Smooth muscle cell (in vitro differentiated cells): Measurements from ENCODE around the gene CDT1. TPM values are rescaled to one million over a fixed set of nuclear protein-coding genes. Genes with fewer than 3 reads are reported as not detected.

Experiments used
- DNase-seq: peaks from one replicate; lab custom pipeline; 2025; ENCODE audit not compliant: unreplicated experiment; lab: John Stamatoyannopoulos, UW
- H2AFZ ChIP-seq: fragments of 200-600 bp; sonication (generic); 2 replicates; pipeline ENCODE4 v1.6.0; 2016; ENCODE audit warnings: antibody characterized with exemption, low read depth, mild to moderate bottlenecking
- H3F3A ChIP-seq: fragments of 200-600 bp; sonication (generic); 2 replicates; pipeline ENCODE4 v1.6.0; 2017; ENCODE audit warnings: antibody characterized with exemption, low read depth
- H3K27ac ChIP-seq: fragments of 200-600 bp; sonication (generic); 2 replicates; pipeline ENCODE4 v1.5.1; 2016; ENCODE audit warnings: low read depth, mild to moderate bottlenecking
- H3K27me3 ChIP-seq: fragments of 200-600 bp; sonication (generic); 2 replicates; pipeline ENCODE4 v1.6.1; 2016; ENCODE audit warnings: low read depth, mild to moderate bottlenecking
- H3K36me3 ChIP-seq: fragments of 200-600 bp; sonication (generic); 2 replicates; pipeline ENCODE4 v1.5.1; 2016; ENCODE audit warnings: low read depth
- H3K4me1 ChIP-seq: fragments of 200-600 bp; sonication (generic); 2 replicates; pipeline ENCODE4 v1.5.1; 2016; ENCODE audit warnings: low read depth
- H3K4me2 ChIP-seq: fragments of 200-600 bp; sonication (generic); 2 replicates; pipeline ENCODE4 v1.6.0; 2016; ENCODE audit warnings: mild to moderate bottlenecking
- H3K4me3 ChIP-seq: fragments of 200-600 bp; sonication (generic); 2 replicates; pipeline ENCODE4 v1.5.1; 2016; ENCODE audit warnings: mild to moderate bottlenecking
- H3K79me2 ChIP-seq: fragments of 200-600 bp; sonication (generic); 2 replicates; pipeline ENCODE4 v1.6.0; 2016; ENCODE audit warnings: low read depth, mild to moderate bottlenecking
- H3K9ac ChIP-seq: fragments of 200-600 bp; sonication (generic); 2 replicates; pipeline ENCODE4 v1.6.0; 2016; ENCODE audit warnings: low read depth
- H3K9me3 ChIP-seq: fragments of 200-600 bp; sonication (generic); replicated peaks from 2 replicates; pipeline ENCODE4 v1.5.1; 2016; ENCODE audit warnings: low read depth
- H4K20me1 ChIP-seq: fragments of 200-600 bp; sonication (generic); 2 replicates; pipeline ENCODE4 v1.6.0; 2016; ENCODE audit warnings: low read depth
- CTCF ChIP-seq: fragments of 200-600 bp; sonication (generic); IDR thresholded peaks from 2 replicates; pipeline ENCODE4 v1.5.1; 2017; ENCODE audit warnings: borderline replicate concordance, mild to moderate bottlenecking, antibody characterized with exemption; ENCODE audit not compliant: insufficient read depth, poor library complexity, severe bottlenecking
- WGBS: methylation state at CpG from one replicate; pipeline ENCODE4 v1.1.7; 2016; ENCODE audit warnings: low lambda C conversion rate; 5-methylcytosine and 5-hydroxymethylcytosine counted together
- polyA plus RNA-seq: library from polyadenylated mRNA; unstranded; fragments of >200 nt; fragmentation: Nextera tagmentation; extraction: Ambion mirVana; gene quantifications from 2 replicates; pipeline ENCODE4 v1.2.1, GENCODE V29; 2016
- total RNA-seq: library from RNA; depleted of rRNA; stranded (reverse); fragments of >200 nt; gene quantifications from 2 replicates; pipeline ENCODE4 v1.2.3, GENCODE V29; 2014

CDT1 gene
- total and polyA plus RNA-seq, 2 experiments from 2014 or later: 5.3 to 13.3 TPM

GRCh38 chr16:88766975-88767374 is 36.6 kb upstream of the CDT1 start:
- Histone ChIP-seq H3K79me2 (peaks cover 76% of the 10 kb centered on the region), H3K4me3 (no peak overlapping the region), H3K9me3 (no peaks in the 10 kb centered on the region), H2AFZ (no peak overlapping the region), H3K36me3 (no peaks in the 10 kb centered on the region), H3K9ac (no peak overlapping the region), H3F3A (peaks cover 9% of the 10 kb centered on the region), H3K4me2 (no peak overlapping the region), H4K20me1 (peaks cover 96% of the 10 kb centered on the region), H3K27ac (no peak overlapping the region), H3K27me3 (no peaks in the 10 kb centered on the region), H3K4me1 (peaks cover 42% of the 10 kb centered on the region)
- no peak for DNase-seq
- 84% methylated on average over 11 of the region's 11 CpGs for WGBS
- TF ChIP-seq CTCF: no peak

GRCh38 chr16:88767546-88768070 is 36.0 kb upstream of the CDT1 start:
- Histone ChIP-seq H3K79me2 (peaks cover 74% of the 10 kb centered on the region), H3K27me3 (no peaks in the 10 kb centered on the region), H3F3A (peaks cover 9% of the 10 kb centered on the region), H3K27ac (no peak overlapping the region), H3K4me2 (no peak overlapping the region), H3K9ac (no peak overlapping the region), H3K4me1 (peaks cover 42% of the 10 kb centered on the region), H3K4me3 (no peak overlapping the region), H3K36me3 (no peaks in the 10 kb centered on the region), H4K20me1 (peaks cover 97% of the 10 kb centered on the region), H2AFZ (no peak overlapping the region), H3K9me3 (no peaks in the 10 kb centered on the region)
- 82% methylated on average over 12 of the region's 12 CpGs for WGBS
- DNase-seq: no peak
- no peak for TF ChIP-seq CTCF

- no peak for TF ChIP-seq CTCF
- Histone ChIP-seq H2AFZ (no peak overlapping the region), H3K4me3 (no peak overlapping the region), H3F3A (peaks cover 12% of the 10 kb centered on the region), H3K9me3 (no peaks in the 10 kb centered on the region), H3K79me2 (peaks cover 71% of the 10 kb centered on the region), H4K20me1 (peaks cover 97% of the 10 kb centered on the region), H3K9ac (no peak overlapping the region), H3K4me2 (peak overlapping the region; percentile 15), H3K4me1 (peaks cover 45% of the 10 kb centered on the region), H3K27me3 (no peaks in the 10 kb centered on the region), H3K36me3 (no peaks in the 10 kb centered on the region), H3K27ac (no peak overlapping the region)
- DNase-seq: no peak
- WGBS: 52% methylated on average over 24 of the region's 24 CpGs
These were observed 35.4 kb upstream of the CDT1 start for GRCh38 chr16:88768071-88768783.
